ENCODE data around the gene ZCCHC14. TPM values are rescaled to one million over a fixed set of nuclear protein-coding genes. Genes with fewer than 3 reads are reported as not detected.

The ZCCHC14 gene
- polyA plus RNA-seq, 2 donors: 6.8 to 8.0 TPM

GRCh38 chr16:87420026-87421002, 72.5 kb downstream of the ZCCHC14 start:
- no peak overlapping the region for H3K4me3 ChIP-seq (ENCODE audit: low read depth in 1 of 2, low read length in 2 of 2)
- peaks cover 3 to 42% of the 10 kb centered on the region in 2 donors for H3K36me3 ChIP-seq (ENCODE audit: control insufficient read depth in 2 of 2, insufficient read depth in 2 of 2, low read length in 1 of 2)

GRCh38 chr16:87418644-87419043, 74.2 kb downstream of the ZCCHC14 start:
- 65 to 74% methylated on average over 6 of the region's 6 CpGs for WGBS, 2 donors
- H3K9me3 ChIP-seq (ENCODE audit: control insufficient read depth in 2 of 2, insufficient read depth in 1 of 2, low read depth in 1 of 2, low read length in 1 of 2): no peaks in the 10 kb centered on the region
- H3K4me3 ChIP-seq (ENCODE audit: low read depth in 1 of 2, low read length in 2 of 2): no peak overlapping the region
- H3K4me1 ChIP-seq (ENCODE audit: control insufficient read depth in 2 of 2, insufficient read depth in 2 of 2, low read length in 1 of 2): peaks cover 1 to 3% of the 10 kb centered on the region in 2 donors
- H3K36me3 ChIP-seq (ENCODE audit: control insufficient read depth in 2 of 2, insufficient read depth in 2 of 2, low read length in 1 of 2): peaks cover 3 to 44% of the 10 kb centered on the region in 2 donors
- no peak overlapping the region for H3K27ac ChIP-seq (ENCODE audit: low read depth in 2 of 2, low read length in 1 of 2)
- H3K27me3 ChIP-seq (ENCODE audit: control insufficient read depth in 1 of 2, insufficient read depth in 2 of 2, low read length in 2 of 2): no peaks in the 10 kb centered on the region

More at GRCh38 chr16:87420026-87421002, 72.5 kb downstream of the ZCCHC14 start:
- Histone ChIP-seq H3K4me1 (ENCODE audit: control insufficient read depth in 2 of 2, insufficient read depth in 2 of 2, low read length in 1 of 2) (peaks cover 1 to 3% of the 10 kb centered on the region in 2 donors), H3K27ac (ENCODE audit: low read depth in 2 of 2, low read length in 1 of 2) (peak overlapping the region in 1 of 2 donors; percentile 48), H3K27me3 (ENCODE audit: control insufficient read depth in 1 of 2, insufficient read depth in 2 of 2, low read length in 2 of 2) (no peaks in the 10 kb centered on the region), H3K9me3 (ENCODE audit: control insufficient read depth in 2 of 2, insufficient read depth in 1 of 2, low read depth in 1 of 2, low read length in 1 of 2) (no peaks in the 10 kb centered on the region)
- 91 to 92% methylated on average over 25 of the region's 25 CpGs for WGBS, 2 donors

- 92 to 94% methylated on average over 18 of the region's 18 CpGs for WGBS, 2 donors
- peaks cover 1 to 3% of the 10 kb centered on the region in 2 donors for H3K4me1 ChIP-seq (ENCODE audit: control insufficient read depth in 2 of 2, insufficient read depth in 2 of 2, low read length in 1 of 2)
- H3K36me3 ChIP-seq (ENCODE audit: control insufficient read depth in 2 of 2, insufficient read depth in 2 of 2, low read length in 1 of 2): peaks cover 3 to 41% of the 10 kb centered on the region in 2 donors
- H3K27ac ChIP-seq (ENCODE audit: low read depth in 2 of 2, low read length in 1 of 2): no peak overlapping the region
- no peaks in the 10 kb centered on the region for H3K27me3 ChIP-seq (ENCODE audit: control insufficient read depth in 1 of 2, insufficient read depth in 2 of 2, low read length in 2 of 2)
- H3K9me3 ChIP-seq (ENCODE audit: control insufficient read depth in 2 of 2, insufficient read depth in 1 of 2, low read depth in 1 of 2, low read length in 1 of 2): no peaks in the 10 kb centered on the region
- H3K4me3 ChIP-seq (ENCODE audit: low read depth in 1 of 2, low read length in 2 of 2): no peak overlapping the region
Measured at GRCh38 chr16:87418216-87418615, 74.6 kb downstream of the ZCCHC14 start.

- WGBS, 2 donors: 94 to 96% methylated on average over 13 of the region's 13 CpGs
- Histone ChIP-seq H3K4me3 (ENCODE audit: low read depth in 1 of 2, low read length in 2 of 2) (no peak overlapping the region), H3K4me1 (ENCODE audit: control insufficient read depth in 2 of 2, insufficient read depth in 2 of 2, low read length in 1 of 2) (peaks cover 1 to 3% of the 10 kb centered on the region in 2 donors), H3K27me3 (ENCODE audit: control insufficient read depth in 1 of 2, insufficient read depth in 2 of 2, low read length in 2 of 2) (no peaks in the 10 kb centered on the region), H3K27ac (ENCODE audit: low read depth in 2 of 2, low read length in 1 of 2) (no peak overlapping the region), H3K36me3 (ENCODE audit: control insufficient read depth in 2 of 2, insufficient read depth in 2 of 2, low read length in 1 of 2) (peaks cover 3 to 48% of the 10 kb centered on the region in 2 donors), H3K9me3 (ENCODE audit: control insufficient read depth in 2 of 2, insufficient read depth in 1 of 2, low read depth in 1 of 2, low read length in 1 of 2) (no peaks in the 10 kb centered on the region)
Measured at GRCh38 chr16:87417528-87417910, 75.3 kb downstream of the ZCCHC14 start.

GRCh38 chr16:87416826-87417527, 75.8 kb downstream of the ZCCHC14 start:
- no peak overlapping the region for H3K4me3 ChIP-seq (ENCODE audit: low read depth in 1 of 2, low read length in 2 of 2)
- H3K27ac ChIP-seq (ENCODE audit: low read depth in 2 of 2, low read length in 1 of 2): no peak overlapping the region
- peaks cover 1 to 3% of the 10 kb centered on the region in 2 donors for H3K4me1 ChIP-seq (ENCODE audit: control insufficient read depth in 2 of 2, insufficient read depth in 2 of 2, low read length in 1 of 2)
- WGBS, 2 donors: 79 to 84% methylated on average over 23 of the region's 23 CpGs
- H3K9me3 ChIP-seq (ENCODE audit: control insufficient read depth in 2 of 2, insufficient read depth in 1 of 2, low read depth in 1 of 2, low read length in 1 of 2): no peaks in the 10 kb centered on the region
- peaks cover 4 to 53% of the 10 kb centered on the region in 2 donors for H3K36me3 ChIP-seq (ENCODE audit: control insufficient read depth in 2 of 2, insufficient read depth in 2 of 2, low read length in 1 of 2)
- H3K27me3 ChIP-seq (ENCODE audit: control insufficient read depth in 1 of 2, insufficient read depth in 2 of 2, low read length in 2 of 2): no peaks in the 10 kb centered on the region

- H3K9me3 ChIP-seq (ENCODE audit: control insufficient read depth in 2 of 2, insufficient read depth in 1 of 2, low read depth in 1 of 2, low read length in 1 of 2): no peaks in the 10 kb centered on the region
- WGBS, 2 donors: 85 to 88% methylated on average over 9 of the region's 9 CpGs
- H3K4me3 ChIP-seq (ENCODE audit: low read depth in 1 of 2, low read length in 2 of 2): no peak overlapping the region
- peaks cover 0 to 4% of the 10 kb centered on the region in 2 donors for H3K4me1 ChIP-seq (ENCODE audit: control insufficient read depth in 2 of 2, insufficient read depth in 2 of 2, low read length in 1 of 2)
- no peaks in the 10 kb centered on the region for H3K27me3 ChIP-seq (ENCODE audit: control insufficient read depth in 1 of 2, insufficient read depth in 2 of 2, low read length in 2 of 2)
- peaks cover 16 to 56% of the 10 kb centered on the region in 2 donors for H3K36me3 ChIP-seq (ENCODE audit: control insufficient read depth in 2 of 2, insufficient read depth in 2 of 2, low read length in 1 of 2)
- H3K27ac ChIP-seq (ENCODE audit: low read depth in 2 of 2, low read length in 1 of 2): no peak overlapping the region
Measured at GRCh38 chr16:87415441-87415840, 77.4 kb downstream of the ZCCHC14 start.

GRCh38 chr16:87414251-87414680, 78.6 kb downstream of the ZCCHC14 start:
- peaks cover 0 to 4% of the 10 kb centered on the region in 2 donors for H3K4me1 ChIP-seq (ENCODE audit: control insufficient read depth in 2 of 2, insufficient read depth in 2 of 2, low read length in 1 of 2)
- no peak overlapping the region for H3K4me3 ChIP-seq (ENCODE audit: low read depth in 1 of 2, low read length in 2 of 2)
- no peaks in the 10 kb centered on the region for H3K9me3 ChIP-seq (ENCODE audit: control insufficient read depth in 2 of 2, insufficient read depth in 1 of 2, low read depth in 1 of 2, low read length in 1 of 2)
- peaks cover 19 to 56% of the 10 kb centered on the region in 2 donors for H3K36me3 ChIP-seq (ENCODE audit: control insufficient read depth in 2 of 2, insufficient read depth in 2 of 2, low read length in 1 of 2)
- no peak overlapping the region for H3K27ac ChIP-seq (ENCODE audit: low read depth in 2 of 2, low read length in 1 of 2)
- no peaks in the 10 kb centered on the region for H3K27me3 ChIP-seq (ENCODE audit: control insufficient read depth in 1 of 2, insufficient read depth in 2 of 2, low read length in 2 of 2)
- 75% methylated on average over 24 of the region's 24 CpGs for WGBS, 2 donors

- Histone ChIP-seq H3K9me3 (ENCODE audit: control insufficient read depth in 2 of 2, insufficient read depth in 1 of 2, low read depth in 1 of 2, low read length in 1 of 2) (no peaks in the 10 kb centered on the region), H3K36me3 (ENCODE audit: control insufficient read depth in 2 of 2, insufficient read depth in 2 of 2, low read length in 1 of 2) (peaks cover 19 to 52% of the 10 kb centered on the region in 2 donors), H3K27ac (ENCODE audit: low read depth in 2 of 2, low read length in 1 of 2) (no peak overlapping the region), H3K4me3 (ENCODE audit: low read depth in 1 of 2, low read length in 2 of 2) (no peak overlapping the region), H3K27me3 (ENCODE audit: control insufficient read depth in 1 of 2, insufficient read depth in 2 of 2, low read length in 2 of 2) (no peaks in the 10 kb centered on the region), H3K4me1 (ENCODE audit: control insufficient read depth in 2 of 2, insufficient read depth in 2 of 2, low read length in 1 of 2) (peaks cover 0 to 4% of the 10 kb centered on the region in 2 donors)
- 91% methylated on average over 24 to 27 of the region's 27 CpGs for WGBS, 2 donors
Measured at GRCh38 chr16:87412996-87413421, 79.8 kb downstream of the ZCCHC14 start.

GRCh38 chr16:87412371-87412995, 80.3 kb downstream of the ZCCHC14 start:
- H3K4me3 ChIP-seq (ENCODE audit: low read depth in 1 of 2, low read length in 2 of 2): no peak overlapping the region
- H3K4me1 ChIP-seq (ENCODE audit: control insufficient read depth in 2 of 2, insufficient read depth in 2 of 2, low read length in 1 of 2): peaks cover 0 to 3% of the 10 kb centered on the region in 2 donors
- peaks cover 19 to 53% of the 10 kb centered on the region in 2 donors for H3K36me3 ChIP-seq (ENCODE audit: control insufficient read depth in 2 of 2, insufficient read depth in 2 of 2, low read length in 1 of 2)
- no peaks in the 10 kb centered on the region for H3K9me3 ChIP-seq (ENCODE audit: control insufficient read depth in 2 of 2, insufficient read depth in 1 of 2, low read depth in 1 of 2, low read length in 1 of 2)
- no peak overlapping the region for H3K27ac ChIP-seq (ENCODE audit: low read depth in 2 of 2, low read length in 1 of 2)
- no peaks in the 10 kb centered on the region for H3K27me3 ChIP-seq (ENCODE audit: control insufficient read depth in 1 of 2, insufficient read depth in 2 of 2, low read length in 2 of 2)
- WGBS, 2 donors: 87 to 89% methylated on average over 31 of the region's 31 CpGs
